Measurements from ENCODE around the gene TTC7B.

Gene TTC7B

DNA sequence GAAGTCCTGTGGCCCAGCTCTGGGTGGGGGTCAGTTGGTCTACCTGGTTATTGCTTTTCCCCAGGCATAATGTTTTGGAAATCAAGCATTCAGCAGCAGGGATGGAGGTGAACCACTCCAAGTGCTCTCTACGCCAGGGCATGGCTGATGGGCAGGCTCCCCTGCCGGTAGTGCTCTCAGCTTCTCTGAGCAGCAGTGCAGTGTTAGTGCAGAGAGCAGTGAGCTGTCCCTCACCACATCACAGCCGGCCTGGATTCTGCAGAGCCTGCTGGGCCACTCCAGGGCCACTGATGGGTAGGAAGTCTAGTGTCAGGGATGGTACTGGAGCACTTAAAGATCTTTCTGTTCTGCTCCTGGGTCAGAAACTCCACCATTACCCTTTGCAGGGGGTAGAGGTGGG lies 268.3 kb downstream of the TTC7B start:
- no peak for DNase-seq (ENCODE audit: low read depth, low spot score)

DNA sequence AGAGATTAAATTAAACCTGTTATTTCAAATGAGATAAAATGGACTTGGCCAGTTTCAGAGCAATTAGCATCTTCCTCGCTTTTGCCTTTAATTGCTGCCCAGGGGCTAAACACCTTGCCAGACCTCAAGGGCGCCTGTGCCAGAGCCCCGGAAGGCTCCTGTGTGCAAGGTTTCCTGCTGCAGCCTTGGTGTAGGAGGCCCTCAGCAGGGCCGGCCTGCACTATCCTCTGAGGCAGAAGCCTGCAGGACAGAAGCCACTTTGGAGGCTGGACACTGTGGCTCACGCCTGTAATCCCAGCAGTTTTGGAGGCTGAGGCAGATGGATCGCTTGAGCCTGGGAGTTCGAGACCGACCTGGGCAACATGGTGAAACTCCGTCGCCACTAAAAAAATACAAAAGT lies 269.0 kb downstream of the TTC7B start:
- no peak for DNase-seq (ENCODE audit: low read depth, low spot score)

DNA sequence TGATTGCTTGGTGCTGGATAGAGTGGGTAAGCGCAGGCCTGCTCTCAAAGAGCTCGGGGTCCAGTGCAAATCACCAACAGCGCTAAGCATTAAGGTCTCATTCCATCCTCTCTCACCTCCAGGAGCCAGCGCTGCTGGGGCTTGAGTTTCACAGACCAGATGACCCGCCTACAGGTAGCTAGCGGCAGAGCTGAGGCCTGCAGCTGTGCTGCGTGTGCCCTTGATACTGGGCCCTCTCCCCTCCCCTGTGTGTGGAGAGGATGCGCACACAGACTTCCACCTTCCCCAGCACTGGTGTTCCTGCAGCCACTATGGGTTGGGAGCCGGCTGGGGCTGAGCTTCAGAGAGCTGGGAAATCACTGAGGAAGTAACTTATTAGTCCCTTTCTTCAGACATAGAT lies 269.5 kb downstream of the TTC7B start:
- DNase-seq (ENCODE audit: low read depth, low spot score), result no peak

- no peak for DNase-seq (ENCODE audit: low read depth, low spot score)
Observed at GRCh38 chr14:90545966-90546751, 270.1 kb downstream of the TTC7B start.

DNA sequence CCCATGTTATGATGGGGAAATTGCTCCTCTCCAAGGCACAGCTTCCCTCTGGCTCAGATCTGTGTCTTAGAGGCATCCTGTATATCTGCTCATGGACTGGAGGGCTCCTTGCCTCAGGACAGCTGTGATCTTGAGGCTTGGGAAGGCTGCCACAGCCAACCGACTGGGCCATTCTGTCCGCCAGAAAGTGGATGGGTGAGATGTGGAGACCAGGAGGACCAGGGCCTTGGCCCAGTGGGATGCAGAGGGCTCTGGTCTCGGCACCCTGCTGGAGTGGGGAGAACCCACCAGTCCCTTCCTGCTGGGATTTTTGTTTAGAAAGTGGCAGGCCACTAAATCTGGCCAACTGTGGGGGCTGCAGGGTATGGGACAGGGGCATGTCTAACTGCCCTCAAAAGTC lies 270.8 kb downstream of the TTC7B start:
- DNase-seq (ENCODE audit: low read depth, low spot score), result no peak

DNA sequence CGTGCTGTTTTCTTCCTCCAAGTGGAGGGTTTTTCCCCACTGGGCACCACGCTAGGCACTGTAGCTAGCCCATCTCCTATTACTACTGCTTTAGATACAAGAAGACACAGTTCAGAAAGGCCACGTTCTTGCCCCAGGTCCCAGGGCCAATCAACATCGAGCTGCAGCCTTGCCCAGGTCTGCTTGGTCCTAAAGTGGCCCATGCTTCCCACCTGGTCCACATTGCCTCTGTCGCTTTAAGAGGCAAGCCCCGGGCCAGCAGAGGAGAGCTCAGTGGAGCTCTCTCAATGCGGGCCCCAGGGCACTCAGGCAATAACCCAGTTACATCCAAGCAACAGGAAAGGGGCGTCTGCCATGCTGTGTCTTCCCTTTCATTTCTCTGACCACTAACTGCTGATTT lies 271.3 kb downstream of the TTC7B start:
- DNase-seq (ENCODE audit: low read depth, low spot score), result no peak

DNA sequence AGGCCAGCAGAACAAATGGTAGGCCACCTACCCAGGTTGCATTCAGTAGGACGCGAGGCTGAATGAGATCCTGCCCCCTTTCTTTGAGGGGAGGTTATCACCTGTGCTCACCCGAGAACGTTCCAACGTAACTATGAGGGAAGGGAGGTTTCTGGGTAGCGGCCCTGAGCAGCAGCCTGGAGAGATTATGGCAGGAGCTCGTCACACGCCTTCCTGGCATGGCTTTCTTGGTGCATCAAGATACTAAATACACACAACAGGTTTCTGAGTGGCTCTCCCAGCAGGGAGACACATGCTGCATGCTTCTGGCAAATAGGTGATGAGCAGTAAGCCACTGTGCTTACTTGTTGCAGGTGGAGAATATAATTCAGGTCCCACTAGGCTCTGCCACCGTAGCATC lies 271.7 kb downstream of the TTC7B start:
- DNase-seq (ENCODE audit: low read depth, low spot score), result no peak

DNA sequence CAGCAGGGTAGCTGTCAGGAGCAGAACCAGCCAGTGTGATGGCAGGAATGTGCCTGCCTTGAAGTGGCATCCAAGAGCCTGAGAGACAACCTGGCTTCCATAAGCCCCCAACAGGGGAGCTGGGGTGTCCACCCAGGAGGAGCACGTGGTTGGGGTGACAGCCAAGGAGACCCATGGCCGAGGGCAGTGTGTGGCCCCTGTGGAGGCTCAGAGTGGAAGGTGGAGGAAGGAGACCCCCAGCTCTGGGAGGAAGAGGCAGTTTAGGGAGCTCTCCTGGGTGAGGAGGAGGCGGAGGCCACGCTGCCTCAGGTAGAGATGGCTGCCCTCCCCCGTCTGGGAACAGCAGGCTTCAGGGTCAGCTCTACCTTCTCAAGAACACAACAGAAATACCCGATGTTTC lies 272.4 kb downstream of the TTC7B start:
- no peak for DNase-seq (ENCODE audit: low read depth, low spot score)

DNA sequence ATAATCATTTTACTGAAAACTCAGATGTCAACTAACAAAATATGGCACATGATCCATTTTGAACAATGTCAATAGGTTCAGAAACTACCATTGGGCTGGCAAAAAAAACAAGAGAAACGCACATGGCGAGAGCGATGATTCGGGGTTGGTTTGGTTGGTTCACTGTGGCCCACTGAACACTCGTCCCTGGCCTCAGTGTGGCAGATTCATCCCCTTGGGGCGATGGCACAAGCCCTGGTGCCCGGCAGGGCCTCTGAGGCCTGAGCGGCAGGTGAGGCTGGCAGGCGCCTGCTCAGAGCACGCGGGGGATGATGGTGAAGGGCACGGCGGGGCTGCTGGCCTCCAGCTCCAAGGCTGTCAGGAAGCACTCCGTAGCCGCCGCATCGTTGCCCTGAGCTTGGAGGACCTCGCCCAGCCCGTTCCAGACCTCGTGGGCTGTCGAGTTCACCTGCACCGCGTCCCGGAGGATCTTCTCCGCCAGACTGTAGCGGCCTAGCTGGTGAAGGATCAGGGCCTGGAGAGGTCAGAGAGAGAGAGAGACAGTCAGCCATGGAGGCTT lies 275.1 kb downstream of the TTC7B start:
- no peak for DNase-seq (ENCODE audit: low read depth, low spot score)

GRCh38 chr14:90540437-90540836 lies 275.8 kb downstream of the TTC7B start:
- no peak for DNase-seq (ENCODE audit: low read depth, low spot score)

DNA sequence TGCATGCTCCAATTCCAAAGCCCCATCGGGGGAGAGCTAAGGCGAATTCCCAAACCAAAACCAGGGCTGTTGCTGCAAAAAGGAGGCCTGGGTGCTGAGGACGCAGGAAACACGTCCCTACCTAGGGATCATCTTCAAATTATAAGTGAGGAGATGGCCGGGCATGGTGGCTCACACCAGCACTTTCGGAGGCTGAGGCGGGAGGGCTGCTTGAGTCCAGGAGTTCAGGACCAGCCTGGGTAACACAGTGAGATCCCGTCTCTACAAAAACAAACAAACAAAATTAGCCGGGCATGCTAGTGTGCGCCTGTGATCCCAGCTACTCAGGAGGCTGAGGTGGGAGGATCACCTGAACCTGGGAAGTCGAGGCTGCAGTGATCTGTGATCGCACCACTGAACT lies 276.2 kb downstream of the TTC7B start:
- no peak for DNase-seq (ENCODE audit: low read depth, low spot score)

- DNase-seq (ENCODE audit: low read depth, low spot score), result no peak
Observed at GRCh38 chr14:90539496-90539775, 276.8 kb downstream of the TTC7B start.

DNA sequence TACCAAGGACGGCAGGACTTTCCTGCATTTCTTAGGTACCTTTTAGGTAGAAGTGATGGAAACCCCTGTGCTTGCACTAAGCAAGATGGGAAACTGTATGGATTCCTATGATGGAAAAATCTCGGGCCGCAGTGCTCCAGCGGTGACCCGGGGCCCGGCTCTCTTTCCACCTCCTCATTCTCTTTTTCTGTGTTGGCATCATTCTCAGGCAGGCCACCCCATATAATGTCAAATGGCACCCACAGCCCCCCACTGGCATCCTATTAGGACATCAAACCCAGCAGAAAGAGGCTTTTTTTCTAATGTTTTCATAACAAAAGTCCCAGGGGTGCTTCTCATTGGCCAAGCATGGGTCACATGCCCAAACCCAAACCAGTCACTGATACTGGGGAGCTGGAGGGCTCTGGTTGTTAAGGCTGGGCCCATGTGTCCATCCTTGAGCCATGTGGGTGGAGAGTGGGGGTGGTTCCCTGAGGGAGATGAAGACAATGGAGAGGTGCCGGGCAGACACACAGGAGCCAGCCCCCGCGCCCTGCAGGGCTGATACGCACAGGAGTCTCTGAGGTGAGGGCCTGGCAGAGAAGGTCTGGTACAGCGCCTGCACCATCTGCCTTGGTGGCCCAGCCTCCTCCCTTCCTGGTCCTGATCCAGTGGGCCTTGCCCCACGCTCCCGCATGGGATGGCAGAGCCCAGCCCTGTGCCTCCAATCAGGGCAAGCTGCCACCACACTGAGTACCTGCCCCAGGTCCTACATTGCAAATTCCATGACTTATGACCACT lies 277.3 kb downstream of the TTC7B start:
- no peak for DNase-seq (ENCODE audit: low read depth, low spot score)

GRCh38 chr14:90538095-90538494 lies 278.1 kb downstream of the TTC7B start:
- no peak for DNase-seq (ENCODE audit: low read depth, low spot score)

DNA sequence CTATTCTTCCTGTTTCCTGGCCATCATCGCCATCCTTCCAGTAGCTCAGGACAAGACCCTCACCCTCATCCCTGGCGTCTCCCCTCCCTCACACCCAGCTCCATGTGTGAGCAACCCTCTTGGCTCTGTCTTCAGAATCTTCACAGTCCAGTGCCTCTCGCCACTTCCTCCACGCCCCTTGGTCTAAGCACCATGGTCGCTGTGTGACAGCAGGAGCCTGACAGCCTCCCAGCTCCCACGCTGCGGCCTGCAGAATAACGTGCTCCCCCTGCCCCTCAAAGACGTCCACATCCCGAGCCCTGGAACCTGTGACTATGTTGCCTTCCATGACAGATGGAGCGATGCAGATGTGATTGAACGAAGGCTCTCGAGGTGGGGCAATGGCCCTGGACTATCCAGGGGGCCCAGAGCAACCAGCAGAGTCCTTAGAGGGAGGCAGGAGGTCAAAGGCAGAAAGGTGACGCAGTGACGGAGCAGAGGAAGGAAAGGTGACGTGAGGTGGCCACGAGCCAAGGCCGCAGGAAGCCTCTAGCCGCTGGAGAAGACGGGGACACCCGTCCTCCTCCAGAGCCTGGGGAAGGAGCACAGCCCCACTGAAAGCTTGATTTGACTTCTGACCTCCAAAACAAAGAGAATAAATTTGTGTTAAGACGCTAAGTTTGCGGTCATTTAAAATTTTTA lies 279.6 kb downstream of the TTC7B start:
- no peak for DNase-seq (ENCODE audit: low read depth, low spot score)

GRCh38 chr14:90536092-90536491 lies 280.1 kb downstream of the TTC7B start:
- no peak for DNase-seq (ENCODE audit: low read depth, low spot score)

DNA sequence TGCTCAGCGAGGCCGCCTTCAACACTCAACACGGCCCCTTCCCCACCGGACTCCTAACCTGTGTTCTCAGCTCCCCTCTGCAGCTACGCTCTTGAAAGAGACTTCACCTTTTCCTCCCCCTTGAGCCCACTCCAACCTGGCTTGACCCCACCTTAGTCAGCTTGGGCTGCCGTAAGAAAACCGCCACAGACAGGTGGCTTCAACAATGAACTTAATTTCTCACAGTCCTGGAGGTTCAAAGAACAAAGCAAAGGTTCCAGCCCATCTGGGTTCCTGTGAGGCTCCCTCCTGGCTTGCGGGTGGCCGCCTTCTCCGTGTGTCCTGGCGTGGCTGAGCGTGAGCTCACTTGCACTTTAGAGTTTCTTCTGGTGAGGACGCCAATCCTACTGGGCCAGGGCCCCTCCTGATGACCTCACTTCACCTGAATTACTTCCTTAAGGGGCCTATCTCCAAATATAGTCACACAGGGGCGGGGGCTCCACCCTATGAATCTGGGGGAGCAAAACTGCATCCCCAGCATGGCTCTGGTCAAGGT lies 280.6 kb downstream of the TTC7B start:
- DNase-seq (ENCODE audit: low read depth, low spot score), result no peak

DNA sequence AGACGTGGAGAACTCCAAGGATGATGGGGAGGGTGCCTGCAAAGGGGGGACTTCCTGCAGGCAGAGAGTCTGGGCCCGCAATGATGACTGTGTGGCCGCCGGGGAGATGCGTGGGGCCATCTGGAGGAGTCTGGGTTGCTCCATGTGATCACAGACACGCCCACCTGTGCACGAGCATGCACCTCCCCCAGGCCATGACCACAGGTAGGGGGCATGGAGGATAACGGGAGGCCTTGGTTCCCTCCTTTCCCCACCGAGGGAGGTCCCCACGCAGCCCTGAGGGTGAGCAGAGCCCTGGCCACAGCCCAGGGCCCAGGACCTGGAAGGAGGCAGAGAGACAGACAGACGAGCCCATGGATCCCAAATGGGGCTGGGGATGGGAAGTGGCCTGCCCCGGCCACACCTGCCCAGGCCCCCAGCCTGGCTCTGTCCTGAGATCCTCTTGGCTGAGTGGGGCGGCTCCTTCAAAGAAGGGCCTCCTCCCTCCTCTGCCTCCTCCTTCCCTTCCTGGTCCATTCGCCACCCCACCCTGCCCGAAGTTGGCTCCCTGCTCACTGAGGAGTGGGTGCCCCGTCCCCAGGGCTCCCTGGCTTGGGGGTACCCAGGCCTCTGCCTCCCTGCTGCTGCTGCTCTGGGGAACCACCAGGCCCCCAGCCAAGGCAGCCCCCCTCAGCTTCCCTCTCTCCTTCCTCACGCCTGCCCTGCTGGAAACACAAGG lies 281.2 kb downstream of the TTC7B start:
- DNase-seq (ENCODE audit: low read depth, low spot score), result no peak

GRCh38 chr14:90534091-90534837 lies 282.0 kb downstream of the TTC7B start:
- DNase-seq (ENCODE audit: low read depth, low spot score), result no peak

GRCh38 chr14:90533591-90534021 lies 282.6 kb downstream of the TTC7B start:
- DNase-seq (ENCODE audit: low read depth, low spot score), result no peak
